Activated CD8-positive, alpha-beta T cell treated with anti-CD3 and anti-CD28 coated beads for 36 hours (primary cell): ENCODE data around the gene SESTD1. TPM values are rescaled to one million over a fixed set of nuclear protein-coding genes. Genes with fewer than 3 reads are reported as not detected.
A peak's percentile ranks its signal among the peaks of the same experiment; 100 is the strongest.

Source experiments
- ATAC-seq: fragments of 200-7000 bp; cut with Tn5 transposase; one replicate; pipeline ENCODE4 v1.10.0; 2021; ENCODE audit warnings: mild to moderate bottlenecking, moderate library complexity
- CTCF ChIA-PET: fragments of 350-600 bp; sonication (Branson Sonifier 250); formaldehyde crosslinking; loops from one replicate; lab custom pipeline; 2021; ENCODE audit warnings: antibody characterized with exemption; lab: Charles Lee
- POLR2A ChIA-PET: fragments of 350-600 bp; sonication (Branson Sonifier 250); formaldehyde crosslinking; loops from one replicate; lab custom pipeline; 2021; ENCODE audit warnings: antibody characterized with exemption; lab: Charles Lee
- DNase-seq: peaks from one replicate; pipeline ENCODE4 v3.0.0-alpha.2; 2020
- H3K27ac Mint-ChIP-seq: one replicate; pipeline ENCODE4 v1.8.0; 2021; ENCODE audit warnings: mild to moderate bottlenecking, mixed read lengths
- H3K27me3 Mint-ChIP-seq: one replicate; pipeline ENCODE4 v1.8.0; 2021; ENCODE audit warnings: mixed read lengths
- H3K36me3 Mint-ChIP-seq: one replicate; pipeline ENCODE4 v1.8.0; 2021; ENCODE audit warnings: low read depth, mixed read lengths
- H3K4me1 Mint-ChIP-seq: one replicate; pipeline ENCODE4 v1.8.0; 2021; ENCODE audit warnings: low read depth, mixed read lengths
- H3K4me3 Mint-ChIP-seq: one replicate; pipeline ENCODE4 v1.8.0; 2021; ENCODE audit warnings: mild to moderate bottlenecking, moderate library complexity, mixed read lengths
- H3K9me3 Mint-ChIP-seq: one replicate; pipeline ENCODE4 v1.8.0; 2021; ENCODE audit warnings: mixed read lengths
- CTCF ChIP-seq: fragments of 200-600 bp; IDR thresholded peaks from one replicate; pipeline ENCODE4 v1.8.0; 2022; ENCODE audit warnings: antibody characterized with exemption, mild to moderate bottlenecking
- intact Hi-C: fragments of 100-400 bp; cut with micrococcal nuclease; formaldehyde crosslinking; loops from one replicate; pipeline ENCODE4 v1.10.0; 2022
- total RNA-seq, 2 experiments: library from RNA; stranded (reverse); gene quantifications; one replicate each; pipeline ENCODE4 v1.2.3, GENCODE V29; 2021

The SESTD1 gene
- total RNA-seq, 2 experiments from 2014 or later: 2.6 to 5.6 TPM

GRCh38 chr2:179268277-179268925 lies 3.8 kb upstream of the SESTD1 start:
- POLR2A ChIA-PET: no interaction called here
- intact Hi-C loops: no loop called here
- Mint-ChIP-seq H3K4me3 (no peak overlapping the region), H3K27me3 (peaks cover 20% of the 10 kb centered on the region), H3K27ac (no peak overlapping the region), H3K4me1 (peaks cover 3% of the 10 kb centered on the region), H3K9me3 (no peaks in the 10 kb centered on the region), H3K36me3 (no peaks in the 10 kb centered on the region)
- CTCF ChIA-PET: no interaction called here
- peak; percentile 19 for DNase-seq
- ATAC-seq: no peak
- TF ChIP-seq CTCF: no peak

- Mint-ChIP-seq H3K4me1 (peaks cover 4% of the 10 kb centered on the region), H3K9me3 (no peaks in the 10 kb centered on the region), H3K27me3 (peaks cover 31% of the 10 kb centered on the region), H3K27ac (no peak overlapping the region), H3K4me3 (no peak overlapping the region), H3K36me3 (no peaks in the 10 kb centered on the region)
- ATAC-seq: no peak
- intact Hi-C loops: no loop called here
- no peak for DNase-seq
- no peak for TF ChIP-seq CTCF
- ChIA-PET CTCF (no interaction called here), POLR2A (no interaction called here)
Measured at GRCh38 chr2:179266271-179266670, 1.6 kb upstream of the SESTD1 start.

GRCh38 chr2:179265082-179265510 lies 464 bp upstream of the SESTD1 start:
- peaks cover 31% of the 10 kb centered on the region for H3K27me3 Mint-ChIP-seq
- ATAC-seq (no peak), DNase-seq (no peak)
- intact Hi-C loops: no loop called here
- ChIA-PET POLR2A (no interaction called here), CTCF (no interaction called here)
- H3K9me3 Mint-ChIP-seq: no peaks in the 10 kb centered on the region
- no peak for TF ChIP-seq CTCF
- peaks cover 4% of the 10 kb centered on the region for H3K4me1 Mint-ChIP-seq
- H3K27ac Mint-ChIP-seq: no peak overlapping the region
- peak overlapping the region; percentile 56 for H3K4me3 Mint-ChIP-seq
- H3K36me3 Mint-ChIP-seq: no peaks in the 10 kb centered on the region

- no peak for TF ChIP-seq CTCF
- no peaks in the 10 kb centered on the region for H3K36me3 Mint-ChIP-seq
Measured at GRCh38 chr2:179263446-179264367, 925 bp downstream of the SESTD1 start.

GRCh38 chr2:179263015-179263414 lies 1.6 kb downstream of the SESTD1 start:
- POLR2A ChIA-PET: no interaction called here
- Mint-ChIP-seq H3K36me3 (no peaks in the 10 kb centered on the region), H3K4me1 (peaks cover 4% of the 10 kb centered on the region), H3K4me3 (peak overlapping the region; percentile 77), H3K9me3 (no peaks in the 10 kb centered on the region), H3K27ac (no peak overlapping the region), H3K27me3 (peaks cover 31% of the 10 kb centered on the region)
- no peak for ATAC-seq
- no peak for DNase-seq
- TF ChIP-seq CTCF: no peak
- intact Hi-C loops: no loop called here
- CTCF ChIA-PET: interaction anchor here (1.0 to 1.4 kb wide), 2 partner anchors 9 to 148 kb away, joined by 3 read pairs; no protein-coding TSS in a partner anchor

More at GRCh38 chr2:179263446-179264367, 925 bp downstream of the SESTD1 start:
- H3K4me3 Mint-ChIP-seq: peak overlapping the region; percentile 77
- H3K27ac Mint-ChIP-seq: no peak overlapping the region
- DNase-seq: peak; percentile 24
- ChIA-PET POLR2A (no interaction called here), CTCF (interaction anchor here (1.0 to 1.4 kb wide), 2 partner anchors 9 to 147 kb away, joined by 3 read pairs; no protein-coding TSS in a partner anchor)
- H3K9me3 Mint-ChIP-seq: no peaks in the 10 kb centered on the region
- H3K4me1 Mint-ChIP-seq: peaks cover 4% of the 10 kb centered on the region
- H3K27me3 Mint-ChIP-seq: peaks cover 31% of the 10 kb centered on the region
- ATAC-seq: peak; percentile 44
- intact Hi-C loops: no loop called here
